ENCODE results near the gene ERAL1. TPM values are rescaled to one million over a fixed set of nuclear protein-coding genes. Genes with fewer than 3 reads are reported as not detected.

The ERAL1 gene
- polyA plus RNA-seq, 3 donors: 27.7 to 34.5 (median 33.8) TPM

GRCh38 chr17:28908640-28909167, 53.9 kb downstream of the ERAL1 start:
- DNase-seq: no peak
- Mint-ChIP-seq H3K4me3 (no peak overlapping the region), H3K4me1 (peaks cover 3% of the 10 kb centered on the region), H3K36me3 (peaks cover 76% of the 10 kb centered on the region in 2 donors), H3K27me3 (ENCODE audit: low read depth in 3 of 3) (peaks cover 0 to 2% (median 0%) of the 10 kb centered on the region in 3 donors), H3K27ac (peak overlapping the region in 4 of 7 donors; percentile 7 to 44 (median 22)), H3K9me3 (no peaks in the 10 kb centered on the region)
- 100% methylated on average over 3 of the region's 6 CpGs for WGBS (ENCODE audit: insufficient coverage)
- Histone ChIP-seq H3K4me3 (replicated peaks in 1 of 3; ENCODE audit: low read depth in 2 of 3, low read length in 3 of 3) (no peak overlapping the region), H3K27ac (ENCODE audit: low read depth in 1 of 2, low read length in 2 of 2) (no peak overlapping the region), H3K36me3 (replicated peaks in 1 of 2; ENCODE audit: control insufficient read depth in 1 of 2, insufficient read depth in 2 of 2, low read length in 2 of 2) (peaks cover 80 to 82% of the 10 kb centered on the region in 2 donors), H3K9me3 (replicated peaks in 1 of 2; ENCODE audit: control insufficient read depth in 1 of 2, insufficient read depth in 1 of 2, low read length in 2 of 2) (no peaks in the 10 kb centered on the region), H3K79me2 (ENCODE audit: insufficient read depth, low read length) (peaks cover 7% of the 10 kb centered on the region), H3K9ac (ENCODE audit: insufficient read depth, low read length, poor library complexity, severe bottlenecking) (no peak overlapping the region), H2AFZ (ENCODE audit: insufficient read depth, low read depth, low read length, poor library complexity, severe bottlenecking) (no peak overlapping the region), H3K4me1 (ENCODE audit: control insufficient read depth in 1 of 2, insufficient read depth in 2 of 2, low read length in 2 of 2) (peaks cover 0 to under 1% of the 10 kb centered on the region in 2 donors), H3K4me2 (replicated peaks; ENCODE audit: extremely low read depth, low read length, poor library complexity, severe bottlenecking) (no peak overlapping the region), H3K27me3 (ENCODE audit: control insufficient read depth in 2 of 2, insufficient read depth in 2 of 2, low read length in 2 of 2) (no peaks in the 10 kb centered on the region), H4K20me1 (ENCODE audit: insufficient read depth, low read length) (peaks cover 68% of the 10 kb centered on the region)
- intact Hi-C loops (cut with micrococcal nuclease): loop anchor here in 1 of 2 donors (10.0 kb wide), 1 partner anchor 206 kb away; no protein-coding TSS in a partner anchor
- TF ChIP-seq CTCF (IDR thresholded peaks at IDR 0.05): no peak

- no peaks in the 10 kb centered on the region for H3K4me1 Mint-ChIP-seq
- no peak overlapping the region for H3K4me3 Mint-ChIP-seq
- no peaks in the 10 kb centered on the region for H3K27me3 ChIP-seq (ENCODE audit: control insufficient read depth in 2 of 2, insufficient read depth in 2 of 2, low read length in 2 of 2)
- H3K36me3 Mint-ChIP-seq: peaks cover 90 to 94% of the 10 kb centered on the region in 2 donors
- H3K9me3 ChIP-seq (replicated peaks in 1 of 2; ENCODE audit: control insufficient read depth in 1 of 2, insufficient read depth in 1 of 2, low read length in 2 of 2): no peaks in the 10 kb centered on the region
- WGBS (ENCODE audit: insufficient coverage): no CpG with 5 or more reads among the region's 1 CpG
- no peaks in the 10 kb centered on the region for H3K4me1 ChIP-seq (ENCODE audit: control insufficient read depth in 1 of 2, insufficient read depth in 2 of 2, low read length in 2 of 2)
- intact Hi-C loops (cut with micrococcal nuclease): no loop called here
- H3K27me3 Mint-ChIP-seq (ENCODE audit: low read depth in 3 of 3): peaks cover 0 to 1% (median 0%) of the 10 kb centered on the region in 3 donors
- H3K4me3 ChIP-seq (replicated peaks in 1 of 3; ENCODE audit: low read depth in 2 of 3, low read length in 3 of 3): no peak overlapping the region
- no peak for TF ChIP-seq CTCF (IDR thresholded peaks at IDR 0.05)
- DNase-seq: no peak
- H3K4me2 ChIP-seq (replicated peaks; ENCODE audit: extremely low read depth, low read length, poor library complexity, severe bottlenecking): no peak overlapping the region
- H3K36me3 ChIP-seq (replicated peaks in 1 of 2; ENCODE audit: control insufficient read depth in 1 of 2, insufficient read depth in 2 of 2, low read length in 2 of 2): peaks cover 97 to 100% of the 10 kb centered on the region in 2 donors
- H2AFZ ChIP-seq (ENCODE audit: insufficient read depth, low read depth, low read length, poor library complexity, severe bottlenecking): no peak overlapping the region
- peaks cover 79% of the 10 kb centered on the region for H4K20me1 ChIP-seq (ENCODE audit: insufficient read depth, low read length)
- H3K79me2 ChIP-seq (ENCODE audit: insufficient read depth, low read length): peaks cover 10% of the 10 kb centered on the region
- peak overlapping the region in 1 of 7 donors; percentile 40 for H3K27ac Mint-ChIP-seq
- no peak overlapping the region for H3K27ac ChIP-seq (ENCODE audit: low read depth in 1 of 2, low read length in 2 of 2)
- no peak overlapping the region for H3K9ac ChIP-seq (ENCODE audit: insufficient read depth, low read length, poor library complexity, severe bottlenecking)
- H3K9me3 Mint-ChIP-seq: no peaks in the 10 kb centered on the region
Measured at GRCh38 chr17:28910534-28910933, 55.7 kb downstream of the ERAL1 start.

Small RNAs within 50 kb of the gene (small RNA-seq; reads per million reads assigned to genes)
- not detected for gene RF00019 (ENCODE audit: insufficient read length, low read depth)

Other genes with a start within 250 kb of the ERAL1 start
- gene RSKR, start 240.8 kb upstream of the ERAL1 start, polyA plus RNA-seq: 10 to 100 TPM in 1 of 3 donors, not detected in 2; 33.2 TPM
- 10 to 100 TPM; 46.8 to 69.2 (median 53.2) TPM for gene BLTP2, start 209.9 kb upstream of the ERAL1 start, polyA plus RNA-seq
- gene SDF2, start 193.1 kb upstream of the ERAL1 start, polyA plus RNA-seq: 100 to 1,000 TPM in 1 of 3 donors, 10 to 100 TPM in 2; 52.9 to 103 (median 84.5) TPM
- 10 to 100 TPM in 1 of 3 donors, 1 to 10 TPM in 2; 3.8 to 33.9 (median 7.8) TPM for gene SUPT6H, start 192.8 kb upstream of the ERAL1 start, polyA plus RNA-seq
- 1 to 10 TPM in 1 of 3 donors, under 1 TPM in 2; 0.31 to 8.9 (median 0.78) TPM for gene PROCA1, start 143.1 kb upstream of the ERAL1 start, polyA plus RNA-seq
- gene RAB34, start 137.1 kb upstream of the ERAL1 start, polyA plus RNA-seq: 10 to 100 TPM; 66.7 to 93.3 (median 79.1) TPM
- gene RPL23A, start 135.0 kb upstream of the ERAL1 start, polyA plus RNA-seq: 1,000 to 10,000 TPM in 2 of 3 donors, 100 to 1,000 TPM in 1; 542 to 1,304 (median 1,152) TPM
- gene TLCD1, start 128.8 kb upstream of the ERAL1 start, polyA plus RNA-seq: under 1 TPM in 1 of 3 donors, not detected in 2; 0.79 TPM
- gene NEK8, start 126.2 kb upstream of the ERAL1 start, polyA plus RNA-seq: 1 to 10 TPM; 2.7 to 9.6 (median 3.1) TPM
- gene TRAF4, start 111.0 kb upstream of the ERAL1 start, polyA plus RNA-seq: 10 to 100 TPM in 1 of 3 donors, 1 to 10 TPM in 1, under 1 TPM in 1; 0.33 to 38.0 (median 1.0) TPM
- gene FAM222B, start 12.2 kb upstream of the ERAL1 start, polyA plus RNA-seq: 1 to 10 TPM; 1.5 to 8.6 (median 1.9) TPM
- gene FLOT2, start 42.7 kb downstream of the ERAL1 start, polyA plus RNA-seq: 100 to 1,000 TPM; 138 to 271 (median 244) TPM
- gene DHRS13, start 48.1 kb downstream of the ERAL1 start, polyA plus RNA-seq: 1 to 10 TPM; 3.7 to 4.5 (median 3.8) TPM
- gene PHF12, start 96.5 kb downstream of the ERAL1 start, polyA plus RNA-seq: 10 to 100 TPM in 1 of 3 donors, 1 to 10 TPM in 2; 1.4 to 62.5 (median 2.5) TPM
- gene SEZ6, start 151.0 kb downstream of the ERAL1 start, polyA plus RNA-seq: under 1 TPM; 0.17 to 0.33 (median 0.18) TPM
- gene PIPOX, start 188.1 kb downstream of the ERAL1 start, polyA plus RNA-seq: under 1 TPM in 2 of 3 donors, not detected in 1; 0.30 to 0.56 TPM